Fibroblast of lung (primary cell): ENCODE measurements around the gene MTHFR. TPM values are rescaled to one million over a fixed set of nuclear protein-coding genes. Genes with fewer than 3 reads are reported as not detected.

Experiments
- DNase-seq, 2 donors: peaks; one replicate each; pipeline versions ENCODE4 v3.0.0 to v3.0.0-alpha.2; 2010; ENCODE audit warnings: low read depth in 2 of 2
- H2AFZ ChIP-seq: 2 replicates; pipeline ENCODE4 v1.5.1; 2012; ENCODE audit warnings: low read length, control low read depth, inconsistent platforms
- H3K27ac ChIP-seq: 2 replicates; pipeline ENCODE4 v1.5.1; 2011; ENCODE audit warnings: low read length, control low read depth; ENCODE audit not compliant: insufficient read depth
- H3K27me3 ChIP-seq: 2 replicates; pipeline ENCODE4 v1.5.1; 2011; ENCODE audit warnings: mild to moderate bottlenecking, low read length; ENCODE audit not compliant: control insufficient read depth, insufficient read depth
- H3K36me3 ChIP-seq: 2 replicates; pipeline ENCODE4 v1.5.1; 2011; ENCODE audit warnings: low read length; ENCODE audit not compliant: control insufficient read depth, insufficient read depth
- H3K4me1 ChIP-seq: 2 replicates; pipeline ENCODE4 v1.5.1; 2011; ENCODE audit warnings: low read length; ENCODE audit not compliant: control insufficient read depth, insufficient read depth; ENCODE audit errors: extremely low read depth
- H3K4me2 ChIP-seq: 2 replicates; pipeline ENCODE4 v1.5.1; 2011; ENCODE audit warnings: low read length, control low read depth; ENCODE audit not compliant: insufficient read depth; ENCODE audit errors: extremely low read depth
- H3K4me3 ChIP-seq, 4 experiments: fragments of 200-600 bp in 1 of 4; sonication (generic) in 1 of 4; replicated peaks in 1 of 4; 2 replicates each; pipeline ENCODE4 v1.5.1; 2011 to 2016; ENCODE audit warnings: low read length in 4 of 4, low read depth in 3 of 4, mild to moderate bottlenecking in 3 of 4, control low read depth in 2 of 4, inconsistent platforms in 1 of 4, mixed read lengths in 1 of 4; ENCODE audit not compliant: insufficient read depth in 1 of 4; ENCODE audit errors: control extremely low read depth in 1 of 4
- H3K79me2 ChIP-seq: 2 replicates; pipeline ENCODE4 v1.5.1; 2012; ENCODE audit warnings: mild to moderate bottlenecking, low read length, inconsistent platforms; ENCODE audit not compliant: control insufficient read depth, insufficient read depth
- H3K9ac ChIP-seq: 2 replicates; pipeline ENCODE4 v1.5.1; 2011; ENCODE audit warnings: mild to moderate bottlenecking, low read length, control low read depth; ENCODE audit not compliant: insufficient read depth
- H3K9me3 ChIP-seq: 2 replicates; pipeline ENCODE4 v1.5.1; 2012; ENCODE audit warnings: low read depth, low read length; ENCODE audit not compliant: control insufficient read depth, insufficient read depth
- H4K20me1 ChIP-seq: 2 replicates; pipeline ENCODE4 v1.5.1; 2011; ENCODE audit warnings: low read length; ENCODE audit not compliant: control insufficient read depth, insufficient read depth; ENCODE audit errors: extremely low read depth
- EZH2 ChIP-seq: IDR thresholded peaks from 2 replicates; pipeline ENCODE4 v1.5.1; 2012; ENCODE audit warnings: low read length, control low read depth, mild to moderate bottlenecking; ENCODE audit errors: missing control alignments
- polyA plus RNA-seq, 2 donors: library from polyadenylated mRNA; depleted of rRNA in 1 of 2; stranded (reverse) in 1 of 2; unstranded in 1 of 2; fragments of >200 nt; gene quantifications; 2 replicates each; pipeline ENCODE4 v1.2.1, GENCODE V29; 2011 to 2012; ENCODE audit warnings: missing spikeins in 1 of 2
- total RNA-seq: library from RNA; depleted of rRNA; stranded (reverse); fragments of >200 nt; gene quantifications from 2 replicates; pipeline ENCODE4 v1.2.1, GENCODE V29; 2014
- TF ChIP-seq, protein P1 (sequence below), 2 donors: IDR thresholded peaks in 1 of 2; conservative IDR thresholded peaks in 1 of 2; 1 replicate in 1 of 2; 2 replicates in 1 of 2; pipeline ENCODE4 v1.5.1; 2011 to 2012; ENCODE audit warnings: low read length in 2 of 2, control low read depth in 1 of 2, inconsistent platforms in 1 of 2, low read depth in 1 of 2, mild to moderate bottlenecking in 1 of 2

The MTHFR gene
- total and polyA plus RNA-seq, 2 donors (not counting 1 experiment from before 2014, with no cell fraction given), result 16.3 to 87.4 TPM

DNA sequence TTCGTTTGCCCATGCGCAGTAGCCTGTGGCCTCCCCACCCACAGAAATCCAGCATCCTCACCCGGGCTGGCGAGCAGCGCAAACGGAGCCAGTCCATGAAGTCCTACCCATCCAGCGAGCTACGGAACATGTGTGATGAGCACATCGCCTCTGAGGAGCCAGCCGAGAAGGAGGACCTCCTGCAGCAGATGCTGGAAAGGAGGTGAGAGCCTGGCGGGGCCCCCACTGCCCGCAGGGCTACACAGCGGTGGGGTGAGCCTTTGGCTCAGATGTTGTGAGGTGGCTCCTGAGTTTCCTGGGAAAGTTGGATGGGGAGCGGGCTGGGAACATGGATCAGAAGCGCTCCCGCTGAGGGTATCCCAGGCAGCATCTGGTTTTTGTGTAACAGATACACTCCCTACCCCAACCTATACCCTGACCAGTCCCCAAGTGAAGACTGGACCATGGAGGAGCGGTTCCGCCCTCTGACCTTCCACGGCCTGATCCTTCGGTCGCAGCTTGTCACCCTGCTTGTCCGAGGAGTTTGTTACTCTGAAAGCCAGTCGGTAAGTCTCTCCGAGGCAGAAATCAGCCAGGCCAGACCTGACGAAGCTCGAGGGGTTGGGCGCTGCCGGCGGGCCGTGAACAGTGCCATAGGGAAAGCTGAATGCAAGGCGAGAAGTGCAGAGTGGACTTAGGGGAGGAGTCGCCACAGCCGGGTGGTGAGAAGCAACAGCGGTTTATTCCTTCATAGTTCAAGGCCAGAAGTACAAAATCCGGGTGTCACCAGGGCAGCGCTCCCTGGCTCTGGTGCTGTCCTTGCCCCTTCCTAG is 31.4 kb upstream of the MTHFR start:
- H3K4me3 ChIP-seq, result no peak overlapping the region
- H2AFZ ChIP-seq, result no peak overlapping the region
- no peaks in the 10 kb centered on the region for H3K9me3 ChIP-seq
- H3K27me3 ChIP-seq, result no peaks in the 10 kb centered on the region
- peaks cover 51% of the 10 kb centered on the region for H3K36me3 ChIP-seq
- H3K4me2 ChIP-seq, result no peak overlapping the region
- no peak overlapping the region for H3K9ac ChIP-seq
- H3K79me2 ChIP-seq, result no peaks in the 10 kb centered on the region
- no peaks in the 10 kb centered on the region for H4K20me1 ChIP-seq
- no peak for TF ChIP-seq EZH2
- TF ChIP-seq, protein P1, sequence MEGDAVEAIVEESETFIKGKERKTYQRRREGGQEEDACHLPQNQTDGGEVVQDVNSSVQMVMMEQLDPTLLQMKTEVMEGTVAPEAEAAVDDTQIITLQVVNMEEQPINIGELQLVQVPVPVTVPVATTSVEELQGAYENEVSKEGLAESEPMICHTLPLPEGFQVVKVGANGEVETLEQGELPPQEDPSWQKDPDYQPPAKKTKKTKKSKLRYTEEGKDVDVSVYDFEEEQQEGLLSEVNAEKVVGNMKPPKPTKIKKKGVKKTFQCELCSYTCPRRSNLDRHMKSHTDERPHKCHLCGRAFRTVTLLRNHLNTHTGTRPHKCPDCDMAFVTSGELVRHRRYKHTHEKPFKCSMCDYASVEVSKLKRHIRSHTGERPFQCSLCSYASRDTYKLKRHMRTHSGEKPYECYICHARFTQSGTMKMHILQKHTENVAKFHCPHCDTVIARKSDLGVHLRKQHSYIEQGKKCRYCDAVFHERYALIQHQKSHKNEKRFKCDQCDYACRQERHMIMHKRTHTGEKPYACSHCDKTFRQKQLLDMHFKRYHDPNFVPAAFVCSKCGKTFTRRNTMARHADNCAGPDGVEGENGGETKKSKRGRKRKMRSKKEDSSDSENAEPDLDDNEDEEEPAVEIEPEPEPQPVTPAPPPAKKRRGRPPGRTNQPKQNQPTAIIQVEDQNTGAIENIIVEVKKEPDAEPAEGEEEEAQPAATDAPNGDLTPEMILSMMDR (conservative IDR thresholded peaks at IDR 0.05 in 1 of 2, IDR thresholded peaks at IDR 0.05 in 1 of 2; ENCODE audit: low read depth in 1 of 2, low read length in 2 of 2), result no peak
- H3K27ac ChIP-seq, result no peak overlapping the region
- H3K4me1 ChIP-seq, result no peaks in the 10 kb centered on the region
- no peak for DNase-seq

- Histone ChIP-seq H3K4me1 (no peaks in the 10 kb centered on the region), H3K27me3 (no peaks in the 10 kb centered on the region), H3K9me3 (no peaks in the 10 kb centered on the region), H3K4me2 (no peak overlapping the region), H3K4me3 (no peak overlapping the region), H3K27ac (no peak overlapping the region), H2AFZ (no peak overlapping the region), H3K9ac (no peak overlapping the region), H3K36me3 (peaks cover 48% of the 10 kb centered on the region), H4K20me1 (no peaks in the 10 kb centered on the region), H3K79me2 (no peaks in the 10 kb centered on the region)
- DNase-seq, result no peak
- TF ChIP-seq EZH2, result no peak
- TF ChIP-seq, protein P1 (conservative IDR thresholded peaks at IDR 0.05 in 1 of 2, IDR thresholded peaks at IDR 0.05 in 1 of 2; ENCODE audit: low read depth in 1 of 2, low read length in 2 of 2), result no peak
Observed at GRCh38 chr1:11835441-11836225, 29.9 kb upstream of the MTHFR start.

DNA sequence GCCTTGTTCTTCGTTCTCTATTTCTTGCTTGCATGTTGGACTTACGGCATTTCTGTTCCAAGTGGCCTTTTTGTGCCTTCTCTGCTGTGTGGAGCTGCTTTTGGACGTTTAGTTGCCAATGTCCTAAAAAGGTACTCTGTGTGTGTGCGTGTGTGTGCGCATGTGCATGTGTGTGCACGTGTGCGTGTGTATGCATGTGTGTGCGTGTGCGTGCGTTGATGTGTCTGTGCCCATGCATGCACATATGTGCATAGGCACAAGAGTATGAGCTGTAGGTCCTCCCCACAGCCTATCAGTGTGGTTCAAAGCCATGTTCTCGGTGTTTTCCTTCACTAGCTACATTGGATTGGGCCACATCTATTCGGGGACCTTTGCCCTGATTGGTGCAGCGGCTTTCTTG is 28.1 kb upstream of the MTHFR start:
- H3K36me3 ChIP-seq, result peaks cover 40% of the 10 kb centered on the region
- H3K4me3 ChIP-seq, result no peak overlapping the region
- H3K79me2 ChIP-seq, result no peaks in the 10 kb centered on the region
- no peaks in the 10 kb centered on the region for H3K9me3 ChIP-seq
- H4K20me1 ChIP-seq, result no peaks in the 10 kb centered on the region
- no peak overlapping the region for H3K27ac ChIP-seq
- H3K27me3 ChIP-seq, result no peaks in the 10 kb centered on the region
- H3K9ac ChIP-seq, result no peak overlapping the region
- no peak for TF ChIP-seq EZH2
- TF ChIP-seq, protein P1 (conservative IDR thresholded peaks at IDR 0.05 in 1 of 2, IDR thresholded peaks at IDR 0.05 in 1 of 2; ENCODE audit: low read depth in 1 of 2, low read length in 2 of 2), result no peak
- DNase-seq, result no peak
- no peak overlapping the region for H2AFZ ChIP-seq
- no peak overlapping the region for H3K4me2 ChIP-seq
- no peaks in the 10 kb centered on the region for H3K4me1 ChIP-seq
